GM12872 (cell line): ENCODE results near the gene NPIPB5.
"Not testable (repeated sequence)": the region's sequence is repeated elsewhere in the genome, so short reads cannot be mapped to it uniquely, and the experiment has no call there.

Experiments
- CTCF ChIP-seq: IDR thresholded peaks from 3 replicates; pipeline ENCODE4 v1.5.1; 2011; ENCODE audit warnings: low read depth, mild to moderate bottlenecking, low read length, moderate library complexity; ENCODE audit not compliant: insufficient read depth

Gene NPIPB5

GRCh38 chr16:22510591-22510990, at the start of gene NPIPB5:
Gene NPIPB5, plus strand, starts transcription at chr16:22510891. Its CDS starts 2,911 bp downstream, at chr16:22513802.
- TF ChIP-seq CTCF, result not testable (repeated sequence)
